Liver (tissue), 9 donors: Measurements from ENCODE around the gene KRT28. TPM values are rescaled to one million over a fixed set of nuclear protein-coding genes. Genes with fewer than 3 reads are reported as not detected.

ENCODE experiments used
- DNase-seq: peaks from one replicate; pipeline ENCODE4 v3.0.0-alpha.2; 2017; ENCODE audit warnings: low spot score
- H3K27ac ChIP-seq, 2 donors: one replicate each; pipeline ENCODE4 v1.7.0; 2013; ENCODE audit warnings: inconsistent platforms in 2 of 2, low read length in 2 of 2, control low read depth in 1 of 2, low read depth in 1 of 2, mild to moderate bottlenecking in 1 of 2
- H3K27me3 ChIP-seq, 4 donors: one replicate each; pipeline versions ENCODE4 v1.6.1 to v1.7.0; 2013; ENCODE audit warnings: low read length in 3 of 4, inconsistent platforms in 1 of 4, mild to moderate bottlenecking in 1 of 4, moderate library complexity in 1 of 4; ENCODE audit not compliant: control insufficient read depth in 4 of 4, insufficient read depth in 4 of 4
- H3K36me3 ChIP-seq, 4 donors: one replicate each; pipeline versions ENCODE4 v1.6.1 to v1.7.0; 2013; ENCODE audit warnings: low read length in 3 of 4, mild to moderate bottlenecking in 3 of 4, low read depth in 1 of 4, moderate library complexity in 1 of 4; ENCODE audit not compliant: control insufficient read depth in 4 of 4, insufficient read depth in 3 of 4
- H3K4me1 ChIP-seq, 4 donors: one replicate each; pipeline versions ENCODE4 v1.6.1 to v1.7.0; 2013; ENCODE audit warnings: low read length in 3 of 4, mild to moderate bottlenecking in 3 of 4, moderate library complexity in 1 of 4; ENCODE audit not compliant: control insufficient read depth in 4 of 4, insufficient read depth in 4 of 4
- H3K4me3 ChIP-seq, 3 donors: one replicate each; pipeline versions ENCODE4 v1.6.1 to v1.7.0; 2013; ENCODE audit warnings: low read length in 3 of 3, control low read depth in 1 of 3, low read depth in 1 of 3, mild to moderate bottlenecking in 1 of 3
- H3K9ac ChIP-seq, 2 donors: one replicate each; pipeline ENCODE4 v1.7.0; 2013; ENCODE audit warnings: low read length in 2 of 2, mild to moderate bottlenecking in 2 of 2, moderate library complexity in 2 of 2, control low read depth in 1 of 2, low read depth in 1 of 2
- H3K9me3 ChIP-seq, 4 donors: one replicate each; pipeline versions ENCODE4 v1.6.1 to v1.7.0; 2013; ENCODE audit warnings: low read length in 3 of 4; ENCODE audit not compliant: control insufficient read depth in 4 of 4
- ATF3 ChIP-seq: IDR thresholded peaks from 2 replicates; pipeline ENCODE4 v1.6.1; 2016; ENCODE audit warnings: antibody characterized with exemption
- CTCF ChIP-seq: fragments of 150-350 bp; IDR thresholded peaks from 2 replicates; pipeline ENCODE4 v1.5.1; 2017; ENCODE audit warnings: improper control_type of control experiment, low read depth, low read length; ENCODE audit not compliant: missing input control
- EGR1 ChIP-seq, 2 donors: IDR thresholded peaks; 2 replicates each; pipeline ENCODE4 v1.6.1; 2016 to 2018; ENCODE audit warnings: antibody characterized with exemption in 2 of 2, low read depth in 2 of 2
- FOXA1 ChIP-seq: IDR thresholded peaks from 2 replicates; pipeline ENCODE4 v1.6.1; 2016; ENCODE audit warnings: antibody characterized with exemption
- FOXA2 ChIP-seq: IDR thresholded peaks from 2 replicates; pipeline ENCODE4 v1.6.1; 2016; ENCODE audit warnings: antibody characterized with exemption
- GABPA ChIP-seq, 2 donors: IDR thresholded peaks in 1 of 2; conservative IDR thresholded peaks in 1 of 2; 2 replicates each; pipeline ENCODE4 v1.6.1; 2016; ENCODE audit warnings: antibody characterized with exemption in 2 of 2, mild to moderate bottlenecking in 1 of 2, moderate library complexity in 1 of 2
- HNF4A ChIP-seq, 2 donors: conservative IDR thresholded peaks; 2 replicates each; pipeline ENCODE4 v1.6.1; 2016; ENCODE audit warnings: antibody characterized with exemption in 2 of 2, mild to moderate bottlenecking in 2 of 2
- HNF4G ChIP-seq: IDR thresholded peaks from 2 replicates; pipeline ENCODE4 v1.6.1; 2016; ENCODE audit warnings: antibody characterized with exemption
- JUND ChIP-seq, 2 donors: IDR thresholded peaks; 2 replicates each; pipeline ENCODE4 v1.6.1; 2016; ENCODE audit warnings: antibody characterized with exemption in 2 of 2
- MAX ChIP-seq: IDR thresholded peaks from 2 replicates; pipeline ENCODE4 v1.6.1; 2016; ENCODE audit warnings: antibody characterized with exemption
- NR2F2 ChIP-seq: IDR thresholded peaks from 2 replicates; pipeline ENCODE4 v1.6.1; 2016; ENCODE audit warnings: antibody characterized with exemption
- RAD21 ChIP-seq, 2 donors: IDR thresholded peaks; 2 replicates each; pipeline ENCODE4 v1.6.1; 2016; ENCODE audit warnings: antibody characterized with exemption in 2 of 2, mild to moderate bottlenecking in 2 of 2
- REST ChIP-seq: IDR thresholded peaks from 2 replicates; pipeline ENCODE4 v1.6.1; 2016; ENCODE audit warnings: antibody characterized with exemption, mild to moderate bottlenecking
- RXRA ChIP-seq, 2 donors: IDR thresholded peaks; 2 replicates each; pipeline ENCODE4 v1.6.1; 2017 to 2018; ENCODE audit warnings: antibody characterized with exemption in 2 of 2, mild to moderate bottlenecking in 1 of 2
- SP1 ChIP-seq: IDR thresholded peaks from 2 replicates; pipeline ENCODE4 v1.6.1; 2018; ENCODE audit warnings: antibody characterized with exemption, mild to moderate bottlenecking
- TAF1 ChIP-seq: conservative IDR thresholded peaks from 2 replicates; pipeline ENCODE4 v1.6.1; 2016; ENCODE audit warnings: antibody characterized with exemption, mild to moderate bottlenecking
- YY1 ChIP-seq: IDR thresholded peaks from 2 replicates; pipeline ENCODE4 v1.6.1; 2016; ENCODE audit warnings: antibody characterized with exemption, mild to moderate bottlenecking
- ZBTB33 ChIP-seq: IDR thresholded peaks from 2 replicates; pipeline ENCODE4 v1.6.1; 2016; ENCODE audit warnings: antibody characterized with exemption
- WGBS: extraction: QIAGEN DNeasy Blood & Tissue Kit; methylation state at CpG from one replicate; pipeline ENCODE4 v1.1.7; 2013; 5-methylcytosine and 5-hydroxymethylcytosine counted together
- polyA plus RNA-seq, 2 donors: library from polyadenylated mRNA; stranded (reverse) in 1 of 2; unstranded in 1 of 2; fragments of 200-250 nt in 1 of 2; fragments of >200 nt in 1 of 2; fragmentation: Nextera tagmentation in 1 of 2; extraction: Ambion mirVana in 1 of 2; gene quantifications; one replicate each; pipeline versions ENCODE4 v1.2.1 to v1.2.3, GENCODE V29; 2013 to 2015
- total RNA-seq, 2 donors: library from RNA; depleted of rRNA; stranded (reverse); fragments of >200 nt; gene quantifications; one replicate each; pipeline ENCODE4 v1.2.3, GENCODE V29; 2014
- donor health status: healthy.
- donor health status: healthy.
- donor health status: healthy.
- donor health status: healthy.
- donor health status: healthy.

Gene KRT28
- total and polyA plus RNA-seq, 4 donors: not detected

- H3K4me3 ChIP-seq: no peak within 1 kb of the TSS
- no peak for DNase-seq
- no peak within 1 kb of the TSS for H3K9ac ChIP-seq
- no peak for TF ChIP-seq GABPA (IDR thresholded peaks at IDR 0.05 in 1 of 2, conservative IDR thresholded peaks at IDR 0.05 in 1 of 2)
- TF ChIP-seq RXRA (IDR thresholded peaks at IDR 0.05): no peak
- TF ChIP-seq ZBTB33: no peak
- TF ChIP-seq MAX: no peak
- no peak for TF ChIP-seq SP1
- no peak for TF ChIP-seq YY1
- no peak for TF ChIP-seq HNF4A (conservative IDR thresholded peaks at IDR 0.05)
- TF ChIP-seq FOXA1: no peak
- TF ChIP-seq FOXA2: no peak
- TF ChIP-seq NR2F2: no peak
- no peak for TF ChIP-seq REST
- no peak for TF ChIP-seq JUND (IDR thresholded peaks at IDR 0.05)
- TF ChIP-seq ATF3: no peak
- TF ChIP-seq CTCF: no peak
- H3K4me1 ChIP-seq: peaks cover 0 to 5% (median 3%) of the 10 kb centered on the region in 4 donors
- no peaks in the 10 kb centered on the region for H3K9me3 ChIP-seq
- 94% methylated on average over 4 of the region's 4 CpGs for WGBS
- no peak within 1 kb of the TSS for H3K27ac ChIP-seq
- H3K36me3 ChIP-seq: no peaks in the 10 kb centered on the region
- H3K27me3 ChIP-seq: peaks cover 0 to 10% (median 2%) of the 10 kb centered on the region in 4 donors
Observed at GRCh38 chr17:40782450-40782849, 17.3 kb downstream of the KRT28 start, which contains the start of gene KRT27. TSS of gene KRT27 (minus strand) at chr17:40782550. CDS start at chr17:40782493, 57 bp downstream.

GRCh38 chr17:40779181-40779909 lies 20.4 kb downstream of the KRT28 start:
- Histone ChIP-seq H3K4me1 (peaks cover 0 to 4% (median 2%) of the 10 kb centered on the region in 4 donors), H3K27ac (no peak overlapping the region), H3K9me3 (no peaks in the 10 kb centered on the region), H3K27me3 (peaks cover 0 to 15% (median 2%) of the 10 kb centered on the region in 4 donors), H3K4me3 (no peak overlapping the region), H3K9ac (no peak overlapping the region), H3K36me3 (no peaks in the 10 kb centered on the region)
- 29% methylated on average over 37 of the region's 37 CpGs for WGBS
- TF ChIP-seq RAD21 (IDR thresholded peaks at IDR 0.05): no peak
- TF ChIP-seq TAF1: no peak
- TF ChIP-seq HNF4G: no peak
- TF ChIP-seq EGR1 (IDR thresholded peaks at IDR 0.05; ENCODE audit: low read depth in 2 of 2): no peak
- TF ChIP-seq MAX: no peak
- no peak for TF ChIP-seq FOXA2
- TF ChIP-seq ZBTB33: no peak
- TF ChIP-seq ATF3: no peak
- TF ChIP-seq FOXA1: no peak
- no peak for DNase-seq
